Mucosa of descending colon (tissue), 3 donors: Measurements from ENCODE around the gene MEX3D. TPM values are rescaled to one million over a fixed set of nuclear protein-coding genes. Genes with fewer than 3 reads are reported as not detected.

Experiments used
- ATAC-seq: fragments of 200-7000 bp; cut with Tn5 transposase; one replicate; pipeline ENCODE4 v1.9.1; 2020; ENCODE audit warnings: mild to moderate bottlenecking, moderate library complexity
- DNase-seq, 3 donors: peaks; one replicate each; pipeline ENCODE4 v3.0.0-alpha.2; 2020
- H3K36me3 ChIP-seq: fragments of 200-600 bp; one replicate; pipeline ENCODE4 v1.8.0; 2021; ENCODE audit warnings: low read depth, mild to moderate bottlenecking
- H3K4me1 ChIP-seq: fragments of 200-600 bp; one replicate; pipeline ENCODE4 v1.8.0; 2021; ENCODE audit warnings: low read depth, mild to moderate bottlenecking
- H3K4me3 ChIP-seq: fragments of 200-600 bp; one replicate; pipeline ENCODE4 v1.8.0; 2021; ENCODE audit warnings: mild to moderate bottlenecking
- H3K9me3 ChIP-seq: fragments of 200-600 bp; one replicate; pipeline ENCODE4 v1.8.0; 2021; ENCODE audit warnings: mild to moderate bottlenecking
- intact Hi-C, 2 donors: fragments of 100-400 bp; cut with DNase I in 1 of 2; cut with micrococcal nuclease in 1 of 2; formaldehyde crosslinking; loops; one replicate each; pipeline versions ENCODE4 v1.11.0 to v1.11.1; 2022; cut with DNase I, micrococcal nuclease
- total RNA-seq, 3 donors: library from RNA; stranded (reverse); fragmentation: NEBNext Ultra II Directional in 2 of 3; extraction: Animal tissue kit (Norgen Biotek cat#: 25700) in 2 of 3; gene quantifications; one replicate each; pipeline versions ENCODE4 v1.2.1 to v1.2.4, GENCODE V29; 2021 to 2023
- TF ChIP-seq, protein P1 (sequence below): fragments of 200-600 bp; IDR thresholded peaks from one replicate; pipeline ENCODE4 v1.8.0; 2022; ENCODE audit warnings: antibody characterized with exemption, mild to moderate bottlenecking
- donor health status: DM: no; HTN: no; CAD: no; lungs with moderate emphysema.
- donor health status: DM: no; HTN: no; CAD: no.
- donor health status: DM: no; HTN: yes; CAD: no.

MEX3D gene
- total RNA-seq, 3 donors from 2014 or later, result 21.3 to 28.1 (median 21.5) TPM

GRCh38 chr19:1505991-1506881 is 61.9 kb downstream of the MEX3D start:
- H3K4me3 ChIP-seq, result no peak overlapping the region
- TF ChIP-seq, protein P1, sequence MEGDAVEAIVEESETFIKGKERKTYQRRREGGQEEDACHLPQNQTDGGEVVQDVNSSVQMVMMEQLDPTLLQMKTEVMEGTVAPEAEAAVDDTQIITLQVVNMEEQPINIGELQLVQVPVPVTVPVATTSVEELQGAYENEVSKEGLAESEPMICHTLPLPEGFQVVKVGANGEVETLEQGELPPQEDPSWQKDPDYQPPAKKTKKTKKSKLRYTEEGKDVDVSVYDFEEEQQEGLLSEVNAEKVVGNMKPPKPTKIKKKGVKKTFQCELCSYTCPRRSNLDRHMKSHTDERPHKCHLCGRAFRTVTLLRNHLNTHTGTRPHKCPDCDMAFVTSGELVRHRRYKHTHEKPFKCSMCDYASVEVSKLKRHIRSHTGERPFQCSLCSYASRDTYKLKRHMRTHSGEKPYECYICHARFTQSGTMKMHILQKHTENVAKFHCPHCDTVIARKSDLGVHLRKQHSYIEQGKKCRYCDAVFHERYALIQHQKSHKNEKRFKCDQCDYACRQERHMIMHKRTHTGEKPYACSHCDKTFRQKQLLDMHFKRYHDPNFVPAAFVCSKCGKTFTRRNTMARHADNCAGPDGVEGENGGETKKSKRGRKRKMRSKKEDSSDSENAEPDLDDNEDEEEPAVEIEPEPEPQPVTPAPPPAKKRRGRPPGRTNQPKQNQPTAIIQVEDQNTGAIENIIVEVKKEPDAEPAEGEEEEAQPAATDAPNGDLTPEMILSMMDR, result no peak
- intact Hi-C loops, result no loop called here
- DNase-seq (no peak), ATAC-seq (no peak)
- no peaks in the 10 kb centered on the region for H3K9me3 ChIP-seq
- peaks cover 9% of the 10 kb centered on the region for H3K4me1 ChIP-seq
- no peaks in the 10 kb centered on the region for H3K36me3 ChIP-seq

- intact Hi-C loops, result no loop called here
These were observed 63.1 kb downstream of the MEX3D start for GRCh38 chr19:1505012-1505411.

More at GRCh38 chr19:1505012-1505411, 63.1 kb downstream of the MEX3D start:
- Histone ChIP-seq H3K4me3 (no peak overlapping the region), H3K4me1 (peaks cover 9% of the 10 kb centered on the region), H3K9me3 (no peaks in the 10 kb centered on the region), H3K36me3 (no peaks in the 10 kb centered on the region)
- TF ChIP-seq, protein P1, result no peak
- DNase-seq (no peak), ATAC-seq (no peak)

Other genes starting within 250 kb of the MEX3D start
- 100 to 1,000 TPM; 118 to 160 (median 148) TPM for gene NDUFS7, start 184.4 kb downstream of the MEX3D start, total RNA-seq
- 1 to 10 TPM; 1.6 to 7.0 (median 2.1) TPM for gene GAMT, start 166.8 kb downstream of the MEX3D start, total RNA-seq
- gene DAZAP1, start 160.7 kb downstream of the MEX3D start, total RNA-seq, result 100 to 1,000 TPM; 117 to 123 (median 119) TPM
- gene RPS15, start 129.9 kb downstream of the MEX3D start, total RNA-seq, result 100 to 1,000 TPM; 748 to 897 (median 892) TPM
- 1 to 10 TPM in 1 of 3 donors, under 1 TPM in 2; 0.23 to 5.9 (median 0.24) TPM for gene APC2, start 118.2 kb downstream of the MEX3D start, total RNA-seq
- 10 to 100 TPM; 36.7 to 48.9 (median 38.1) TPM for gene C19orf25, start 89.1 kb downstream of the MEX3D start, total RNA-seq
- gene PCSK4, start 78.0 kb downstream of the MEX3D start, total RNA-seq, result 1 to 10 TPM; 3.3 to 7.5 (median 4.9) TPM
- 1 to 10 TPM; 2.0 to 5.1 (median 4.5) TPM for gene REEP6, start 77.1 kb downstream of the MEX3D start, total RNA-seq
- gene ADAMTSL5, start 55.3 kb downstream of the MEX3D start, total RNA-seq, result 1 to 10 TPM; 2.7 to 3.5 (median 3.3) TPM
- under 1 TPM in 1 of 3 donors, not detected in 2; 0.16 TPM for gene PLK5, start 44.2 kb downstream of the MEX3D start, total RNA-seq
- gene MBD3, start 24.5 kb upstream of the MEX3D start, total RNA-seq, result 10 to 100 TPM; 54.1 to 78.2 (median 54.2) TPM
- 100 to 1,000 TPM; 265 to 301 (median 272) TPM for gene UQCR11, start 37.1 kb upstream of the MEX3D start, total RNA-seq
- gene TCF3, start 84.3 kb upstream of the MEX3D start, total RNA-seq, result 10 to 100 TPM; 54.4 to 57.7 (median 57.4) TPM
- gene ONECUT3, start 185.2 kb upstream of the MEX3D start, total RNA-seq, result not detected
- 1 to 10 TPM in 1 of 3 donors, under 1 TPM in 2; 0.55 to 1.2 (median 0.80) TPM for gene ATP8B3, start 244.0 kb upstream of the MEX3D start, total RNA-seq